NB4 (cell line): ENCODE results near the gene LIPH.

ENCODE experiments used
- DNase-seq: peaks from one replicate; pipeline ENCODE4 v3.0.0; 2010; ENCODE audit warnings: low read depth
- H3K4me3 ChIP-seq: one replicate; pipeline ENCODE4 v1.5.1; 2011; ENCODE audit warnings: mild to moderate bottlenecking, low read depth, low read length, moderate library complexity
- MAX ChIP-seq: IDR thresholded peaks from 2 replicates; pipeline ENCODE4 v1.6.1; 2011; ENCODE audit warnings: low read depth, low read length
- MYC ChIP-seq: IDR thresholded peaks from 2 replicates; pipeline ENCODE4 v1.6.1; 2011; ENCODE audit warnings: low read depth, low read length
- POLR2A ChIP-seq: IDR thresholded peaks from 2 replicates; pipeline ENCODE4 v1.6.1; 2011; ENCODE audit warnings: mild to moderate bottlenecking; ENCODE audit not compliant: insufficient read length; ENCODE audit errors: extremely low read depth
- TF ChIP-seq, protein P1 (sequence below): IDR thresholded peaks from one replicate; pipeline ENCODE4 v1.5.1; 2012; ENCODE audit warnings: low read depth, low read length

The LIPH gene

GRCh38 chr3:185526349-185526951 is 25.9 kb downstream of the LIPH start:
- no peak for DNase-seq
- no peak overlapping the region for H3K4me3 ChIP-seq
- TF ChIP-seq, protein P1, sequence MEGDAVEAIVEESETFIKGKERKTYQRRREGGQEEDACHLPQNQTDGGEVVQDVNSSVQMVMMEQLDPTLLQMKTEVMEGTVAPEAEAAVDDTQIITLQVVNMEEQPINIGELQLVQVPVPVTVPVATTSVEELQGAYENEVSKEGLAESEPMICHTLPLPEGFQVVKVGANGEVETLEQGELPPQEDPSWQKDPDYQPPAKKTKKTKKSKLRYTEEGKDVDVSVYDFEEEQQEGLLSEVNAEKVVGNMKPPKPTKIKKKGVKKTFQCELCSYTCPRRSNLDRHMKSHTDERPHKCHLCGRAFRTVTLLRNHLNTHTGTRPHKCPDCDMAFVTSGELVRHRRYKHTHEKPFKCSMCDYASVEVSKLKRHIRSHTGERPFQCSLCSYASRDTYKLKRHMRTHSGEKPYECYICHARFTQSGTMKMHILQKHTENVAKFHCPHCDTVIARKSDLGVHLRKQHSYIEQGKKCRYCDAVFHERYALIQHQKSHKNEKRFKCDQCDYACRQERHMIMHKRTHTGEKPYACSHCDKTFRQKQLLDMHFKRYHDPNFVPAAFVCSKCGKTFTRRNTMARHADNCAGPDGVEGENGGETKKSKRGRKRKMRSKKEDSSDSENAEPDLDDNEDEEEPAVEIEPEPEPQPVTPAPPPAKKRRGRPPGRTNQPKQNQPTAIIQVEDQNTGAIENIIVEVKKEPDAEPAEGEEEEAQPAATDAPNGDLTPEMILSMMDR = no peak
- TF ChIP-seq MYC (no peak), POLR2A (no peak), MAX (no peak)

GRCh38 chr3:185521349-185522138 is 30.8 kb downstream of the LIPH start:
- no peak for DNase-seq
- H3K4me3 ChIP-seq = no peak overlapping the region
- no peak for TF ChIP-seq MAX
- no peak for TF ChIP-seq POLR2A
- TF ChIP-seq, protein P1 = no peak
- TF ChIP-seq MYC = no peak

DNA sequence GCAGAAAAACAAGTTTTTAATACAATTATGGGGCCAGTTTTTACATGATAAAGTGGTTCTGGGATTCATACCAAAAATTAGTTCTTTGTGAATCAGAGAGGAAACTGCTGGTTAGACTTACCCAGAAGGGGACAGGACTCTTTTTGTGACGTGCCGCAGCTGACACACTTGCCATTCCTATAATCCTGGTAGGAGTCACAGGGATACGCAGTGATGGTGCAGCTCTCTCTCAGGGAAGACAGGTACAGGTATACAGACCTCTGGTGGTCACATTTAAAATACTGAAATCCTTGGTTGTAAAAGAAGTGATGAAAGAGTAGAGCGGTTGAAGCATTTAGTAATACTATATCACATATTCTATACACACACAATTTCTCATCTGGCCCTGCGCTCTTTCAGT is 33.4 kb downstream of the LIPH start:
- no peak for DNase-seq
- TF ChIP-seq MYC (no peak), POLR2A (no peak), MAX (no peak)
- TF ChIP-seq, protein P1 = no peak
- H3K4me3 ChIP-seq = no peak overlapping the region

DNA sequence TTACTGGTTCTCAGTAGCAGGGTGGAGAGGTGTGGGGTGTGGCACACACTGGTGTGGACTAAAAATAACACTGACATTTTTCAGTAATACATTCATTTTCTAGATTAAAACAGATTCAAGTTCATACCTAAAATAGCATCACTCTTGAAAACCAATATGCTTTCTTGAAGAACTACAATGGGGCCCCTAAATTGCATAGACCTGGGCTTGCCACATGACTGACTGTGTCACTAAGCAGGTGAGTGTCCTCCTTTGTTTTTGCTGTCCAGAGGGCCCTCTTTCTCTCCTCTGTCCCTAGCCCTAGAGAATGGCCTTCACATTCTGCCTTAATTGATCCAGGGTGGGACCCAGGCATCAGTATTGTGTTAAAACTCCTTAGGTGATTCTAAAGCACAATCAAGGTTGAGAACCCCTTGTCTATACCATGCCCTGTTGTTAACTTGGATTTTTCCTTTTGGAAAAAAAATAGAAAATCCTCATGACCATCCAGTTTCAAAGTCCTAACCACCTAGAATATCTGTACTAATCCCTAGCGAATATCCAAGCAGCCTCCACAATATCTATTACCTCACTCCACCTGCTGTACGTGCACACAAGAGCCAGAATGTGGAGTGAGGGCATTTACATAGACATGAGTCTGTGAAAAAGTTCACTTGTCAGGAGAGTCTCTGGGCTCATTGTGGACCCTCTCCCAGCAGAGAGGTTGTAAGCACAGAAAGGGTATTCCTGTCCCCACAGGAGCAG is 34.8 kb downstream of the LIPH start:
- DNase-seq = no peak
- TF ChIP-seq POLR2A = no peak
- TF ChIP-seq, protein P1 = no peak
- no peak overlapping the region for H3K4me3 ChIP-seq

DNA sequence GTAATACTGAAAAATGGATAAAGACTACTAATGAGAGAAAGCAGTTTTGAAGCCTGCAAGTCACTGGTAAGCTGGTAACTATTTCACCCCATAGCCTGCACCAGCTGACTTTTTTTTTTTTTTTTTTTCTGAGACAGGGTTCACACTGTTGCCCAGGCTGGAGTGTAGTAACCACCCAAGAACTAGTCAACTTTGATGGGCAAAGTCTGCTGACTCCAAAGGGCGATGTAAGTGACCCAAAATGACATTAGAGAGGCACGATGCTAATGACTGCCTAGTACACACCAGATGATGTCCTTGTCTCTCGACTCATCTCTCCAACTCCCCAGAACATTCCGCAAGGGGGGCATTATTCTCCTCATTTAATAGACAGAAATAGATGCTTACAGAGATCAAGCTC is 40.7 kb downstream of the LIPH start:
- TF ChIP-seq POLR2A = no peak
- TF ChIP-seq MYC = no peak
- TF ChIP-seq, protein P1 = no peak
- no peak for TF ChIP-seq MAX
- no peak overlapping the region for H3K4me3 ChIP-seq
- no peak for DNase-seq
